HG02763 (cell line): ENCODE data around the gene CANT1.
A peak's percentile ranks its signal among the peaks of the same experiment; 100 is the strongest.

Experiments
- ATAC-seq: cut with Tn5 transposase; IDR thresholded peaks from one replicate; pipeline ENCODE4 v1.9.1; 2021; ENCODE audit warnings: mild to moderate bottlenecking, moderate library complexity; ENCODE audit not compliant: unreplicated experiment

The CANT1 gene

DNA sequence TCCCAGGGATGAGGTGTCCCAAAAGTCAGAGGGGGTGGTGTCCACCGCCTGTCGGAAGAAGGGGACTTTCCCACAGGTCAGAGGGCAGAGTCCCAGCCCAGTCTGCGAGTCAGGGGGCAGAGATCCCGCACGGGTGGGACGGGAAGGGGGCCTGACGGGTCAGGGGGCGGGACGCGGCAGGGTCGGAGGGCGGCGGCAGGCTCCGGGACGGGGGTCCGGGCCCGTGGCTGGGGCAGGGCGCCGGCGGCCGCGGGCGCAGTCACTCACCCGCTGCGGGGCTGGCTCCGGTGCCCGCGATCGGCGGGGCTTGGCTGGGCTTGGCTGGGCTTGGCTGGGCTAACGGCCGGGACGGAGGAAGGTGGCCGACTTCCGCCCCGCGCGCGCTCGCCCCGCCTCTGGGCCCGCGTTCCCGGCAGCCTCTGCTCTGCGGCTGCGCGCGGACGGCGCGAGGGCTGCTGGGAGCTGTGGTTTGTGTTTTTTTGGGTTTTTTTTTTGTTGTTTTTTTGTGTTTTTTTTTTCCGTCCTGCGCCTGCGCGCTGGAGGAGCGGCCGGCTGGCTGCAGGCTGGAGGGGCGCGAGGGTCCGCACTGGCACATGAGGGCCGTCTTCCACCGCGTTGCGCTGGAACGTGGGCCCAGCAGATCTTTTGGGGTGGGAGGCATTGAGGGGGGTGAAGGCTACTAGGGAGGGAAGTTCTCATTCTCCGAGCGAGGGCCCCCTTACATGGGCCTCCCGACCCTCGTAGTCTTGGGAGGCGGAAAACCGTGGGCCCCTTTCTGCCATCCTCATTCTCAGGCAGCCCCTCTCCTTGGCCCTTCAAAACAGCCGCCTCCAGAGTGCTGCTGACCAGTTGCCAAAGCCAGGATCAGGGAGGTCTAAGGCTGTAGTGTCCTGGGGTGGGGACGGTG is at the start of gene CANT1:
TSS of gene CANT1 (minus strand) at position 368 of the 907 bp plus-strand sequence. CDS start 12,142 bp downstream, outside the sequence.
- peak; percentile 89 for ATAC-seq

DNA sequence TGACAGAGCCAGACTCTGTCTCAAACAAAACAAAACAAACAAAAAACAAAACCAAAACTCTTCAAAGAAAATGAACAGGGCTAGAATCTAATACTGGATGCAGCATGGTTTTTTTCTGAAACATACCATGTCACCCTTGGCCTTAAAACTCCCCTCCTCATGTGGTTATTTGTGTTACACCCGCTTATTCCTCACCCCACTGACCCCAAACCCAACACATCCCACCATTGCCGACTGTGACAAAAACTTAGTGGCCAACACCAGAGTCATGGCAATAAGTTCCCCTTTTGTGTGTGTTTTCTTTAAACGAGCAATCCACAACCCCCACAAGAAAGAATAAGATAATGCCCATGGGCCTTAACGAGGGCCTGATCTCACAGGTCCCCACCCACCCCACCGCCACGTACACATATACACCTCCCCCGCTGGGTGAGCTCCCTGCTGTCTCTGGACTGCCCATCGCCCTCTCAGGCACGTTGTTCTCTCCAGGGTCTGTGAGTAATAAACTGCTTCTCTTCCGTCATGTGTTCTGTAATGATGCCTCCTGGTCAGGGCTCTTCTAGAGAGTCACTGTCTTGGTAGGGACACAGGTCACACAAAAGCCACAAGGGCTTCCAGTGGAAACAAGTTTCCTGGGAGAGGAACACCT is 48.3 kb upstream of the CANT1 start:
- ATAC-seq: no peak

DNA sequence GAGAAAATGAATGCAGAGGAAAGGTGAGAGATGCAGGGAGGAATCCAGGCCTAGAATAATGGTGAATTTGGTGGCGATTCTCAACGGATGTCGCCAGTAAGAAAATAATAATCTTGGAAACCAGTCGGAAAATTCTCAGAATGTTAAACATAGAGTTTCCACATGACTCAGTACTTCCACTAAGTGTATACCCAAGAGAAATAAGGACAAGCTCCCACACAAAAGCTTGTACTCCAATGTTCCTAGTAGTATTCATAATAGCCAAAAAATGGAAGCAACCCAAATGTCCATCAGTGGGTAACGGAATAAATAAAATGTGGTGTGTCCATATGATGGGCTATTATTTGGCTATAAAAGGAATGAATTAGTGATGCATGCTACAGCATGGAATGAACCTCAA is 45.6 kb upstream of the CANT1 start:
- ATAC-seq: no peak

DNA sequence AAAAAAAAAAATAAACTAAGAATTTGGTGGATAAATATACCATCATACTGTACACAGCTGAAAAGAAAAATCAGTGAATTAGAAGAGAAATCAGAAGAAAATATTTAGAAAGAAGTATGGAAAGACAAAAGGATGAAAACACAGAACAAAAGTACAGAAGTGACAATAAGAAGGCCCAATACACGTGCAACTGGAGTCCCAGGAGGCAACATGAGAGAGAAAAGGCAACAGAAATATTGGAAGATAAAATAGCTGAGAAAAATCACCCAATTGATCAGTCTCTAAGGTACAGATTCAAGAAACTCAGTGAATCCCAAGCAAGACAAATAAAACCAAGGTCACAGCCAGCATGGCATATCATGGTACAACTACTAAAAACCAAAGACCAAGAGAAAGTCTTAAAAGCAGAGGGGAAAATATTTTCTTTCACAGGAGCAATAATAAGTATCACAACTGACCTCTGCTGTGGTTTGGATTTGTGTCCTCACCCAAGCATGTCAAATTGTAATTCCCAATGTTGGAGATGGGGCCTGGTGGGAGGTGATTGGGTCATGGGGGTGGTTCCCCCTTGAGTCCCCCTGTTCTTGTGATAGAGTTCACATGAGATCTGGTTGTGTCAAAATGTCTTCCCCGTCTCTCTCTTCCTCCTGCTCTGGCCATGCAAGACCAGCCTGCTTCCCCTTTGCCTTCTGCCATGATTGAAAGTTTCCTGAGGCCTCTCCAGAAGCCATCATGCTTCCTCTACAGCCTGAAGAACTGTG is 44.8 kb upstream of the CANT1 start:
- no peak for ATAC-seq

DNA sequence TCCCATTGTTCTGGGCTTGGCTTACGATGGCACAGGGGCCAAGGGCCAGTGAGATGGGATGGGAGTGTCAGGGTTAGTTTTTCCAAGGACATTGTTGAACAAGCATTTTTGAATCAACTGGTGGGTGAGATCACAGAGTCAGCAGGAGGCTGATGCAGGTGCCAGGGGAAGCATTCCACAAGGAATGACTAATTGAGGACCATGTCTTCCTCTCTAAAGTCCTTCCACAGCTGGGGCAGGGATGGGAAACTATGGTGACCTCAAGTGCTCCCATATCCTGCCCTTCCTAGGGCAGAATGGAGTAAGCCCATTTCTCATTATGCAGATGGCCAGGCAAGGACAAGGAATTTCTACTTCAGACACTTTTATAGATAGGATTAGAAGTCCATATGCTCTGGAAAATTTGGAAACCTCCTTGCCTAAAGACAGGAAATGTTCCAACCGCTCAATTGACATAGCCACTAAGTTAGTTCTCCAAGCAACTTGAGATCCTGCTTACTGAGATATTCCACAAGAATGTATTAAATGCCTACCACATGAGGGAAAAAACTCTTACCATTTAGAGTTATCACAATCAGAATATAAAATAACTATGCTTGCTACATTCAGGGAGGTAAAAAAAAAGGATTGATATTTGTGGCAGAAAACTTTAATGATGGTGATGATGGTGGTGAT is 43.8 kb upstream of the CANT1 start:
- no peak for ATAC-seq

DNA sequence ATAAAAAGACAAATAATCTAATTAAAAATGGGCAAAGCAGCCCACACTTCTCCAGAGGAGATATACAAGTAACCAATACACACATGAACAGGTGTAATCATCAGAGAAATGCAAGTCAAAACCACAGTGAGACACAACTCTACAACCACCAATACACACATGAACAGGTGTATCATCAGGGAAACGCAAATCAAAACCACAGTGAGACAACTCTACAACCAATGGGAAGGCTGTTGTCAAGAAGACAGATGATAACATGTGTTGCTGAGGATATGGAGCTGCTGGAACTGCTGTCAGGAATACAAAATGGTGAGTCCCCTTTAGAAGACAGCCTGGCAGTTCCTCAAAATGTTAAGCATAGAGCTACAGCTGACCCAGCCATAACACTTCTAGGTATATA is 42.6 kb upstream of the CANT1 start:
- ATAC-seq: no peak

DNA sequence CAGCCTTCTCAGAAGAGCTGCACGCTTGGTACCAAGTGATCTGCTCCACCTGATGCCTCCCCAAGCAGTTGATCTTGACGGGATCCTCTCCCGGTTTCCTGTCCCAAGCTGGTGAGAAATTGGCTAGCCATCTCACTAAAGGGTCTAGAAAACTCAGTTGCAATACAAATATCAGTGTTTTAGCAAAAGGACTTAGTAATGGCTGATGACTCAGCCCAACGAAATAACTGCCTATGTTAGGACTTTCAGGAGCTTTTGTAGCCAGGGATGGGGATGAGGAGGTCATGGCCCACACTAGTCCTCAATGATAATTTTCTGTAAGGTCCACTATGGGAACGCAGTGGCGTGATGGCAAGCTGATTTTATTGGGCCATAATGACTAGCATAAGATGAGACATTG is 41.7 kb upstream of the CANT1 start:
- no peak for ATAC-seq

DNA sequence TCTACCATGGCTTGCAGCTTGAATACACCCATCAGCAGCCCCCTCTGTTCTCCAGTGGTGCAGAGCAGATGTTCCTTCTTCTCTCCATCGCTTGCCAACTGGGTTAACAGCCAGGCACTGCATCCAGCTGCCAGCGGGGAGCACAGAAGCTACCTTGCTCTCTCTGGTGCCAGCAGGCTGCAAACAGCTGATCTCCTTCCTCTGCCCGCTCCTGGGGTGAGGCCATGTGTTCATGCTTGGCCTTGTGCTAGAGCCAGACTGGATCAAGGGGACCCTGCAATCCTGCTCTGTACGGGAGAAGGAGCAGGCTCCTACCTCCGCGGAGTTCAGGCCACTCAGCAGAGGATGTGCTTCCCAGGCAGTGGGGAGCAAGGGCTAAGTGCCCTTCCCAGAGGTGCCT is 41.0 kb upstream of the CANT1 start:
- no peak for ATAC-seq

DNA sequence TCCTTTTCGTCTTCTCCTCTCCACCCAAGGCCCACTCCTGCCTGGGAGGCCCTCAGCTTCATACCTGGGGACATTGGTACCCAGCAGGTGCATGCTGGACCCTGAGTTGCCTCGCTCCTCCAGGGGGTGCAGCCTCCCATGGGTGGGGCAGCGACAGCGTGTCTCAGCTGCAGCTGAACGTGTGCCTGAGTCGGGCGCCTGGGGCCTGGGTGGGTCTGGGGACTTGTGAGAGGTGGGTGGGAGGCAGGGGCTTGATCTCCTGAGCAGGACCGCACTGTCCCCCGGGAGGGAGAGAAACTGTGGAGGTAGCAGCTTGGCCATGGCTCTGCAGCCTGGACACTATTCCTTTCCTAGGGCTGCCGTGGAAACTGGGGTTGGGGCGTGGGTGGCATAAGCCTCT is 40.3 kb upstream of the CANT1 start:
- ATAC-seq: no peak

DNA sequence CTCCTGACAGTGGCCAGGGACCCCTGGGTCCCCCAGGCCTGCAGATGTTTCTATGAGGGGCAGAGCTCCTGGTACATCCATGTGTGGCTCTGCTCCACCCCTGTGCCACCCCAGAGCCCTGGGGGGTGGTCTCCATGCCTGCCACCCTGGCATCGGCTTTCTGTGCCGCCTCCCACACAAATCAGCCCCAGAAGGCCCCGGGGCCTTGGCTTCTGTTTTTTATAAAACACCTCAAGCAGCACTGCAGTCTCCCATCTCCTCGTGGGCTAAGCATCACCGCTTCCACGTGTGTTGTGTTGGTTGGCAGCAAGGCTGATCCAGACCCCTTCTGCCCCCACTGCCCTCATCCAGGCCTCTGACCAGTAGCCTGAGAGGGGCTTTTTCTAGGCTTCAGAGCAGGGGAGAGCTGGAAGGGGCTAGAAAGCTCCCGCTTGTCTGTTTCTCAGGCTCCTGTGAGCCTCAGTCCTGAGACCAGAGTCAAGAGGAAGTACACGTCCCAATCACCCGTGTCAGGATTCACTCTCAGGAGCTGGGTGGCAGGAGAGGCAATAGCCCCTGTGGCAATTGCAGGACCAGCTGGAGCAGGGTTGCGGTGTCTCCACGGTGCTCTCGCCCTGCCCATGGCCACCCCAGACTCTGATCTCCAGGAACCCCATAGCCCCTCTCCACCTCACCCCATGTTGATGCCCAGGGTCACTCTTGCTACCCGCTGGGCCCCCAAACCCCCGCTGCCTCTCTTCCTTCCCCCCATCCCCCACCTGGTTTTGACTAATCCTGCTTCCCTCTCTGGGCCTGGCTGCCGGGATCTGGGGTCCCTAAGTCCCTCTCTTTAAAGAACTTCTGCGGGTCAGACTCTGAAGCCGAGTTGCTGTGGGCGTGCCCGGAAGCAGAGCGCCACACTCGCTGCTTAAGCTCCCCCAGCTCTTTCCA is 39.5 kb upstream of the CANT1 start:
- ATAC-seq: no peak

DNA sequence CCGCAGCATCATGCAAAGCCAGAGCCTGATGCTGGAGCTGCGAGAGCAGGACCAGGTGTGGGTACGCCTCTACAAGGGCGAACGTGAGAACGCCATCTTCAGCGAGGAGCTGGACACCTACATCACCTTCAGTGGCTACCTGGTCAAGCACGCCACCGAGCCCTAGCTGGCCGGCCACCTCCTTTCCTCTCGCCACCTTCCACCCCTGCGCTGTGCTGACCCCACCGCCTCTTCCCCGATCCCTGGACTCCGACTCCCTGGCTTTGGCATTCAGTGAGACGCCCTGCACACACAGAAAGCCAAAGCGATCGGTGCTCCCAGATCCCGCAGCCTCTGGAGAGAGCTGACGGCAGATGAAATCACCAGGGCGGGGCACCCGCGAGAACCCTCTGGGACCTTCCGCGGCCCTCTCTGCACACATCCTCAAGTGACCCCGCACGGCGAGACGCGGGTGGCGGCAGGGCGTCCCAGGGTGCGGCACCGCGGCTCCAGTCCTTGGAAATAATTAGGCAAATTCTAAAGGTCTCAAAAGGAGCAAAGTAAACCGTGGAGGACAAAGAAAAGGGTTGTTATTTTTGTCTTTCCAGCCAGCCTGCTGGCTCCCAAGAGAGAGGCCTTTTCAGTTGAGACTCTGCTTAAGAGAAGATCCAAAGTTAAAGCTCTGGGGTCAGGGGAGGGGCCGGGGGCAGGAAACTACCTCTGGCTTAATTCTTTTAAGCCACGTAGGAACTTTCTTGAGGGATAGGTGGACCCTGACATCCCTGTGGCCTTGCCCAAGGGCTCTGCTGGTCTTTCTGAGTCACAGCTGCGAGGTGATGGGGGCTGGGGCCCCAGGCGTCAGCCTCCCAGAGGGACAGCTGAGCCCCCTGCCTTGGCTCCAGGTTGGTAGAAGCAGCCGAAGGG is 38.6 kb upstream of the CANT1 start:
- ATAC-seq: no peak

DNA sequence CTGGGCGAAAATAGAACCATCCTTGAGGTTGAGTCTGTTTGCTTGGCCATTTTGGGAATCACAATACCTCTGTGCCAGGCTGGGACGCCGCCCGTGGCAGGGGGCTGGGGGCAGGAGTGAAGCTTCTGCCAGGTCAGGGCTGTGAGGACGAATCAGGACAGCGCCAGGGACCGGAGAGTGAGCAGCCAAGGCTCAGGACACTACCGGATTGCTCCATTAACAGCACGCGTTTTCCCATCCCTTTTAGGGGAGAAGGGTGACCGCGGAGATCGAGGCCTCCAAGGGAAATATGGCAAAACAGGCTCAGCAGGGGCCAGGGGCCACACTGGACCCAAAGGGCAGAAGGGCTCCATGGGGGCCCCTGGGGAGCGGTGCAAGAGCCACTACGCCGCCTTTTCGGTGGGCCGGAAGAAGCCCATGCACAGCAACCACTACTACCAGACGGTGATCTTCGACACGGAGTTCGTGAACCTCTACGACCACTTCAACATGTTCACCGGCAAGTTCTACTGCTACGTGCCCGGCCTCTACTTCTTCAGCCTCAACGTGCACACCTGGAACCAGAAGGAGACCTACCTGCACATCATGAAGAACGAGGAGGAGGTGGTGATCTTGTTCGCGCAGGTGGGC is 37.8 kb upstream of the CANT1 start:
- ATAC-seq: no peak

DNA sequence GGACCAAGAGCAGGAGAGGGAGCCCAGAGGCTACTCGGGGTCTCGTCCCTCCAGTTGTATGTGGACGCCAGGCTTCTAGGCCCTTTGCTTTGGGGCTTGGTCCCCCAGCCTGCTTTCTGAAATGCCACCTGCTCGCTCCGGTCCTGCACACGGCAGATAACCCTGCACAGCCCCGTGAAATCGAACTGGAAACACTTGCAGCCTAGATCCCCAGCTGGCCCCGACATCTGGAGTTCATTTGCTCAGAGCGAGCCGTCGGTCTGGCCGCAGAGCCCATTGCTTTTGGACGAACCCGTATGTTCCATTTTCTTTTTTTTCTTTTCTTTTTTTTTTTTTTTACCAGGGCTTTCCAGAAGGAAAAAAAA is 37.3 kb upstream of the CANT1 start:
- ATAC-seq: no peak

DNA sequence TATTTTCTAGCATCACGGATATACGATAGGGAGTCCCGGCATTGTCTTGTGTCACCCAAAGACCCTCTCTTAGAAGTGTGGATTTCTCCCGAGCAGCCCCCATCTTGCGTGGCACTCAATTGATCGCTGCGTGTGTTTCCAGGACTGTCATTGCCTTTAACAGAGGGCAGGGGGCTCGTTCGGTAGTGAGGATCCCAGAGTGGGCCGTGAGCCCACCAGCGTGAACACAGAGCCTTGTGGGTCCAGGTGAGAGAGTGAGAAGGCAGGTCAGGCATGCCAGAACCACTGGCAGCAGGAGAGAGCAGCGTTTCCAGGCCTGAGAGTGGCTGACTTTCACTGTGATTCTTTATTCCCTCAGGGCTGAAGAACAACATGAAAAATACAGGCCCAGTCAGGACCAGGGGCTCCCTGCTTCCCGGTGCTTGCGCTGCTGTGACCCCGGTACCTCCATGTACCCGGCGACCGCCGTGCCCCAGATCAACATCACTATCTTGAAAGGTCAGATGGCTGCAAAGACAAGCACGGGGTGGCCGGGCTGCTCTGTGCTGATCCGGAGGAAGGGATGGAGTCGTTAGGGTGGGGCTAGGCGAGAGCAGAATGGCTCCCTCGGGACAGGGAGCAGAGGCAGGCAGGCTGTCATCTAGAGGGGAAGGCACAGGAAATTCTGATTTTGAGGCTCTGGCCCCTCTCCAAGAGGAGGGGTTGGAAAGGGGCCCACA is 36.8 kb upstream of the CANT1 start:
- ATAC-seq: no peak

DNA sequence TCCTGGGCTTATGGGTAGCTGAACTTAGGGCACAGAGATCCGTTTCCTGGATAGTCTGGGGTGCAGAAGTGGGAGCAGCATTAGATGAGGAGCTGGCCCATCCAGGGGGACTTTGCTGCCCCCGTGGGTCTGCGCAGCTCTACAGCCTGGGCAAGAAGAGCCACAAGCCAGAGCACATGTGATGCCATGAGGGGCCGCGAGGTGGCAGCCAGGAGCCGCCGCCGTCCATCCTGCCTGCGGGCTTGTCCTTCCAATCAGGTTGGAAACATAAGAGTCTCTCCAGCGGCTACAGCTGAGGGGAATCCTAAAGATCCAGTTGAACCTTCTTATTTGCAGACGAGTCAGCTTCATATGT is 36.3 kb upstream of the CANT1 start:
- no peak for ATAC-seq

DNA sequence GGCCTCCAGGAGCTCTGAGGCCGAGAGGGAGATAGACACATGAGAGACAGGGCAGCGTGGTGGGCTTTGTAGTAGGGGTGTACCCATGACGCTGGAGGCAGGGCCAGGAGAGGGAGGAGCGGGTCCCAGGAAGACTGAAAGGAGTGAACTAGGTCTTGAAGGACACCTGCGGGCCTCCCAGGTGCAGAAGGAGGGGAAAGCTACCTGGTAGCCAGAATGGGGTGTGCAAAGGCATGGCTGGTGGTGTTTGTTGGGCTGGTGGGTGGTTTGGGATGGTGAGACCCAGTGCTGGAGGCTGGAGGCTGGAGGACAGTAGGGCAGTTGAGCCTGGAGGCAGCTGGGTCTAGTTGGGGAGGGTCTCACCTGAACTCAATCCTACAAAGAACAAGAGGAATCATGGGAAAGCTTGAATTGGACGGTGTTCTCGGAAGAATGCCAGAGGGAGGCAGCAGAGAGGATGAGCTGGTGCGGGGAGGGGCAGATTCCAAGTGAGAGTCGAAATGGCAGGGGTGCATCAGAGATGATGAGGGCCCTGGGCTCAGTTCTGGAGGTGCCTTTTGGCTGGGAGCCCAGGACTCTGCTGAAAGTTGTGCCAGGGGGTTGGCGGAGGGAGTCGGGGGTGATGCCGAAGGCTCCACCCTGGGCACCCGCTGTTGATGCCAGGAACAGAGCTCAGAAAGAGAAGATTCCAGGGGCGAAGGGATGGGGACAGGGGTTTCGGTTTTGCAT is 35.6 kb upstream of the CANT1 start:
- no peak for ATAC-seq

DNA sequence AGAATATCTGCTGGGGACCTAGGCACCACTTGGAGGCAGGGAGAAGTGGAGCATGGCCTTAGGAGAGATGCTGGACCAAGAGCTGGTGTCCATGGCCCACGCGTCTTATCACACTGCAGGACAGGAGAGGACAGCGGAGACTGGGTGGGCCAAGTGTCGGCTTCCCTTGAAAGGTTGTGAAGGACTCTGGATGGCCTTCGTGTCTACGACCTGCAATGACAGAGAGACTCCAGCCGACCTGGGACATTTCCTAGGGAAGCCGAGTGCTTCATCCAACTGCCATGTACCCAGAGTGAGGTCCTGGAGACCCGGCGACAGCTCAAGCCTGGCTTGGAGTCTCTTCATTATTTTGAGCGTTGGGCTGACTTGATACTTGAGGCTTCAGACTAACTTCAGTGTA is 34.9 kb upstream of the CANT1 start:
- no peak for ATAC-seq
